PC-9 (cell line): Measurements from ENCODE around the gene BARX1.

Experiments used
- CTCF ChIP-seq: fragments of 200-600 bp; sonication (generic); conservative IDR thresholded peaks from 2 replicates; pipeline ENCODE4 v1.6.1; 2017; ENCODE audit warnings: mixed run types, antibody characterized with exemption, mild to moderate bottlenecking, moderate library complexity
- EZH2 ChIP-seq: fragments of 200-600 bp; sonication (generic); IDR thresholded peaks from 2 replicates; pipeline ENCODE4 v1.8.0; 2017; ENCODE audit warnings: antibody characterized with exemption, low read depth

- TF ChIP-seq EZH2 (no peak), CTCF (no peak)
Observed at GRCh38 chr9:93958819-93959682, 3.9 kb upstream of the BARX1 start.
